CD4-positive, alpha-beta memory T cell (primary cell): ENCODE measurements around the gene HDAC4. TPM values are rescaled to one million over a fixed set of nuclear protein-coding genes. Genes with fewer than 3 reads are reported as not detected.

Experiments used
- CTCF ChIA-PET: fragments of 350-600 bp; sonication (Branson Sonifier 250); formaldehyde crosslinking; loops from one replicate; lab custom pipeline; 2021; ENCODE audit warnings: inconsistent platforms; ENCODE audit not compliant: partially characterized antibody; lab: Charles Lee
- POLR2A ChIA-PET: fragments of 350-600 bp; sonication (Branson Sonifier 250); formaldehyde crosslinking; loops from one replicate; lab custom pipeline; 2021; ENCODE audit not compliant: partially characterized antibody; lab: Charles Lee
- DNase-seq, 5 donors: peaks; one replicate each; pipeline versions ENCODE4 v3.0.0 to v3.0.0-alpha.2; 2020 to 2022; ENCODE audit warnings: mixed read lengths in 1 of 5
- H3K27ac ChIP-seq: one replicate; pipeline ENCODE4 v1.7.0; 2013; ENCODE audit warnings: low read depth, low read length
- H3K27me3 ChIP-seq: 2 replicates; pipeline ENCODE4 v1.7.0; 2013; ENCODE audit warnings: mild to moderate bottlenecking, low read length, moderate library complexity; ENCODE audit not compliant: insufficient read depth
- H3K36me3 ChIP-seq: 2 replicates; pipeline ENCODE4 v1.7.0; 2013; ENCODE audit warnings: mild to moderate bottlenecking, low read length, moderate library complexity; ENCODE audit not compliant: insufficient read depth
- H3K4me1 ChIP-seq: 2 replicates; pipeline ENCODE4 v1.7.0; 2013; ENCODE audit warnings: mild to moderate bottlenecking, low read length, moderate library complexity; ENCODE audit not compliant: insufficient read depth
- H3K4me3 ChIP-seq, 2 donors: one replicate each; pipeline ENCODE4 v1.7.0; 2013; ENCODE audit warnings: low read length in 2 of 2, mild to moderate bottlenecking in 1 of 2
- H3K9me3 ChIP-seq, 2 donors: one replicate each; pipeline ENCODE4 v1.7.0; 2013; ENCODE audit warnings: low read length in 2 of 2, control low read depth in 1 of 2; ENCODE audit not compliant: control insufficient read depth in 1 of 2
- H3K27ac Mint-ChIP-seq, 7 donors: one replicate each; pipeline ENCODE4 v1.8.0; 2020 to 2021; ENCODE audit warnings: mixed read lengths in 7 of 7, mild to moderate bottlenecking in 6 of 7, inconsistent platforms in 3 of 7, moderate library complexity in 3 of 7
- H3K27me3 Mint-ChIP-seq, 2 donors: one replicate each; pipeline ENCODE4 v1.8.0; 2020 to 2021; ENCODE audit warnings: mixed read lengths in 2 of 2
- H3K36me3 Mint-ChIP-seq, 2 donors: one replicate each; pipeline ENCODE4 v1.8.0; 2020 to 2021; ENCODE audit warnings: mixed read lengths in 2 of 2, inconsistent platforms in 1 of 2, mild to moderate bottlenecking in 1 of 2
- H3K4me1 Mint-ChIP-seq, 4 donors: one replicate each; pipeline ENCODE4 v1.8.0; 2020 to 2021; ENCODE audit warnings: mixed read lengths in 4 of 4, mild to moderate bottlenecking in 1 of 4
- H3K4me3 Mint-ChIP-seq, 8 donors: one replicate each; pipeline ENCODE4 v1.8.0; 2020 to 2021; ENCODE audit warnings: mixed read lengths in 8 of 8, mild to moderate bottlenecking in 7 of 8, moderate library complexity in 6 of 8, inconsistent platforms in 3 of 8
- H3K9me3 Mint-ChIP-seq, 8 donors: one replicate each; pipeline ENCODE4 v1.8.0; 2020 to 2021; ENCODE audit warnings: mixed read lengths in 8 of 8, mild to moderate bottlenecking in 5 of 8, inconsistent platforms in 3 of 8, moderate library complexity in 1 of 8
- intact Hi-C: fragments of 100-400 bp; cut with micrococcal nuclease; formaldehyde crosslinking; loops from one replicate; pipeline ENCODE4 v1.15.1; 2023
- polyA plus RNA-seq, 2 donors: library from polyadenylated mRNA; unstranded; fragments of 300-500 nt; fragmentation: Illumina TruSeq; gene quantifications; one replicate each; pipeline ENCODE4 v1.2.3, GENCODE V29; 2021
- total RNA-seq, 2 experiments: library from RNA; stranded (reverse); gene quantifications; one replicate each; pipeline ENCODE4 v1.2.3, GENCODE V29; 2021

The HDAC4 gene
- total and polyA plus RNA-seq, 4 experiments from 2014 or later: 1.4 to 59.7 (median 30.4) TPM

DNA sequence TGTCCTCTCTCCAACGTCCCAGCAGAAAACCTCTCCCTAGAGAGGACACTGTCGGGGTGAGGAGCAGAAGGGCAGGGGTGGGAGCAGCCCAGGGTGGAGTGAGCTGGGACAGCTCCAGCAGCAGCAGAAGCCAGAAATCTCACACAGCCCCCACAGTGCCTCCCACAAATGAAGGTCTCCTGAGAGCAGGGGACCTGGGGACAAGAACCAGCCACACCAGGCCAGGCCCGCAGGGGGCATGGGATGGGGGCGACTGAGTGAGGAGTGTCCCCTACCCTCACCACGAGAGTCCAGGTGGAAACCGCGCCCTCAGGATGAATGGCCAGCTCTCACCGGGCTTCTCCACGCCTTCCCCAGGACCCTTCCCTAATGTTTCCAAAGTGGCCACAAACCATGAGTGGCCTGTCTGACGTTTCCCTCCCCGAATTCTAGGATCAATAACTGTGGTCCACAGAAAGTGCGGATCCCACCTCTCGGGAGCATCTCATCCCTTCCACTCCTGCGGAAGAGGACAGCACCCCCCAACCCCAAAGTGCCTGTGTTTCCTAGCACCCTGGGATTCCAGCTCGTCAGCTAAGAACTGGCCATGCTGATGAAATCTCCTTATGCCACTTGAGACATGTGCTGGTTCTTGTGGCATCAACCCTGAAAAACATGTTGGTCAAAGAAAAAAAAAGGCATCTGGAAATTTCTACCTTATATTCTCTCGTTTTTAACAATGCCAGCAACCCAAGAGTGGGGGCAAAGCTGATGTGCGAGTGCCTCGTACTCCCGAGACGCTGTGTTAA lies 121.1 kb downstream of the HDAC4 start:
- ChIA-PET POLR2A (interaction anchor here (1.9 kb wide), 1 partner anchor 9 kb away, joined by 6 read pairs; no protein-coding TSS in a partner anchor), CTCF (no interaction called here)
- intact Hi-C loops: no loop called here
- no peak for DNase-seq
- Histone ChIP-seq H3K4me1 (peaks cover 23% of the 10 kb centered on the region), H3K27me3 (no peaks in the 10 kb centered on the region), H3K9me3 (no peaks in the 10 kb centered on the region), H3K27ac (no peak overlapping the region), H3K4me3 (no peak overlapping the region), H3K36me3 (no peaks in the 10 kb centered on the region)
- no peak overlapping the region for H3K4me3 Mint-ChIP-seq
- H3K9me3 Mint-ChIP-seq: peaks cover 0 to under 1% (median 0%) of the 10 kb centered on the region in 8 donors
- peak overlapping the region in 6 of 7 donors; percentile 25 to 82 (median 78) for H3K27ac Mint-ChIP-seq
- H3K4me1 Mint-ChIP-seq: peaks cover 12 to 32% (median 16%) of the 10 kb centered on the region in 4 donors
- H3K36me3 Mint-ChIP-seq: no peaks in the 10 kb centered on the region
- H3K27me3 Mint-ChIP-seq: no peaks in the 10 kb centered on the region

DNA sequence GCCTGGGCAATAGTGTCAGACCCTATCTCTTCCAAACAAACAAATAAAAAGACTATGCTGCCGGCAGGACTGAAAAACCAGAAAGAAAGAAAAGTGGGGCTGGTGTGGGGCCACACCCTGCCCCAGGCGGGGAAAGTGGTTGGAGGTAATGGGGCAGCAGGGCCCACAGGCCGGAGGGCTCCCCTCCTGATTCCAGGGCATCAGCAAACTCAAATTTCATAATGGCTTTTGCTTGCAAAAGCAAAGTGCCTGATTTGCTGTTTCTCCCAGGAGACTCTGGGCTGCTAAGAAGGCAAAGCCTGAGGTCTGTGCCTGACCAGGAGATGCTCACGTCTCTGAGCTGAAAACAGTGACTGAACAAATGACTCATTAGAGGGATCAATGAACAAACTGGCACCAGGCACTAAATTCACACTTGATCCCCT lies 121.9 kb downstream of the HDAC4 start:
- H3K36me3 Mint-ChIP-seq: no peaks in the 10 kb centered on the region
- intact Hi-C loops: no loop called here
- H3K27ac ChIP-seq: no peak overlapping the region

DNA sequence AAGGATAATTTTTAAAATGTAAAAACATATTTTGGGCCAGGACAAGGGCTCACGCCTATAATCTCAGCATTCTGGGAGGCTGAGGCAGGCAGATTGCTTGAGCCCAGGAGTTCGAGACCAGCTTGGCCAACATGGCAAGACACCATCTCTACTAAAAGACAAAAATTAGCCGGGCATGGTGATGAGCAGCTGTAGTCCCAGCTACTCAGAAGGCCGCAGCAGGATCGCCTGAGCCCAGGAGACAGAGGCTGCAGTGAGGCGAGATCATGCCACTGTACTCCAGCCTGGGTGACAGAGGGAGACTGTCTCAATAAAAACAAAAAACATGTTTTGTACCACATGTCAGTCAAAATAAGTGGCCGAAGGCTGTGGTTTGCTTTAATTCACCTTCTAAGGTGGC lies 122.5 kb downstream of the HDAC4 start:
- H3K9me3 ChIP-seq: no peaks in the 10 kb centered on the region
- H3K27me3 Mint-ChIP-seq: no peaks in the 10 kb centered on the region
- no peaks in the 10 kb centered on the region for H3K36me3 Mint-ChIP-seq
- POLR2A ChIA-PET: interaction anchor here (1.9 kb wide), 1 partner anchor 10 kb away, joined by 6 read pairs; no protein-coding TSS in a partner anchor
- intact Hi-C loops: no loop called here
- no peaks in the 10 kb centered on the region for H3K27me3 ChIP-seq
- H3K27ac Mint-ChIP-seq: peak overlapping the region in 3 of 7 donors; percentile 23 to 77 (median 30)
- H3K36me3 ChIP-seq: no peaks in the 10 kb centered on the region
- H3K4me3 ChIP-seq: no peak overlapping the region
- no peak overlapping the region for H3K27ac ChIP-seq
- no peak overlapping the region for H3K4me3 Mint-ChIP-seq
- H3K4me1 ChIP-seq: peaks cover 28% of the 10 kb centered on the region
- peaks cover 21 to 44% (median 27%) of the 10 kb centered on the region in 4 donors for H3K4me1 Mint-ChIP-seq
- DNase-seq: no peak
- H3K9me3 Mint-ChIP-seq: peaks cover 0 to 1% (median 0%) of the 10 kb centered on the region in 8 donors
- CTCF ChIA-PET: interaction anchor here (0.8 kb wide), 1 partner anchor 11 kb away, joined by 3 read pairs; no protein-coding TSS in a partner anchor

More for the DNA sequence above, 121.9 kb downstream of the HDAC4 start:
- Mint-ChIP-seq H3K4me1 (peaks cover 17 to 38% (median 22%) of the 10 kb centered on the region in 4 donors), H3K27me3 (no peaks in the 10 kb centered on the region), H3K9me3 (peaks cover 0 to 1% (median 0%) of the 10 kb centered on the region in 8 donors), H3K4me3 (no peak overlapping the region), H3K27ac (peak overlapping the region; percentile 25 to 82 (median 77))
- Histone ChIP-seq H3K27me3 (no peaks in the 10 kb centered on the region), H3K4me3 (no peak overlapping the region), H3K9me3 (no peaks in the 10 kb centered on the region), H3K4me1 (peaks cover 23% of the 10 kb centered on the region), H3K36me3 (no peaks in the 10 kb centered on the region)
- POLR2A ChIA-PET: interaction anchor here (1.9 kb wide), 1 partner anchor 10 kb away, joined by 6 read pairs; no protein-coding TSS in a partner anchor
- CTCF ChIA-PET: interaction anchor here (0.8 kb wide), 1 partner anchor 11 kb away, joined by 3 read pairs; no protein-coding TSS in a partner anchor
- DNase-seq: no peak

DNA sequence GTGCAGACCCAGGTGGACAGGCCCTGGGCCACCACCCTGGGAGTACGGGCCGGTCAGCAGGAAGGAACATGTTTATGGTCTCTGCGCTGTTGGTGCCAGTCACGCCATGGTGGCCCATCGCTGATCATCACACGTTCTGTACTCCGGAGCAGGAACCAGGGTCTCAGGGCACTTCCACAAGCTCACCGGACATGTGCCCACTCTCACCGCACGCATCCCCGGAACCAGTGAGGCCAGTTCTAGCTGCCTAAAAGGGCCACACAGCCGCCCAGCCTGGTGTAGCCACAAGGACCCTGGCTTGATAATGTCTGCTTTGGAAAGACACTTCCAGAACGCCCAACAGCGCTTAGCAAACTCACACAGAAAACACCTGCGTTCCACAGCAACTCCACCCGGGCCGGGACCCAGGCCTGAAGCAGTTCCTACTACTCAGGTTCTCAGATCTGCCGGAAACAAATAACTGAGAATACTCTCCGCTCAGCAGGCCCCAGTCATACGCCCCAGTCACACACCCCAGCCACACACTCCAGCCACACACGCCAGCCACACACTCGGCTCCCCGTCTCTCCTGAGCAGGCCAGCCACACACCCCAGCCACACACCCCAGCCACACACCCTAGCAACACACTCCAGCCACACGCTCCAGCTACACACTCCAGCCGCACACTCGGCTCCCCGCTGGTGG lies 123.3 kb downstream of the HDAC4 start:
- no peaks in the 10 kb centered on the region for H3K27me3 ChIP-seq
- Mint-ChIP-seq H3K4me1 (peaks cover 27 to 52% (median 34%) of the 10 kb centered on the region in 4 donors), H3K4me3 (peak overlapping the region in 2 of 8 donors; percentile 17 to 36), H3K27ac (peak overlapping the region in 6 of 7 donors; percentile 8 to 91 (median 76)), H3K36me3 (no peaks in the 10 kb centered on the region), H3K9me3 (peaks cover 0 to 1% (median 0%) of the 10 kb centered on the region in 8 donors), H3K27me3 (no peaks in the 10 kb centered on the region)
- no peak overlapping the region for H3K4me3 ChIP-seq
- H3K36me3 ChIP-seq: no peaks in the 10 kb centered on the region
- no peak overlapping the region for H3K27ac ChIP-seq
- intact Hi-C loops: no loop called here
- ChIA-PET CTCF (interaction anchor here (2.8 to 4.5 kb wide), 2 partner anchors 10 to 11 kb away, joined by 20 to 24 read pairs; no protein-coding TSS in a partner anchor), POLR2A (interaction anchor here (3.6 to 5.6 kb wide), 2 partner anchors 11 to 19 kb away, joined by 27 to 74 read pairs; no protein-coding TSS in a partner anchor)
- no peak for DNase-seq
- no peaks in the 10 kb centered on the region for H3K9me3 ChIP-seq
- H3K4me1 ChIP-seq: peaks cover 37% of the 10 kb centered on the region

DNA sequence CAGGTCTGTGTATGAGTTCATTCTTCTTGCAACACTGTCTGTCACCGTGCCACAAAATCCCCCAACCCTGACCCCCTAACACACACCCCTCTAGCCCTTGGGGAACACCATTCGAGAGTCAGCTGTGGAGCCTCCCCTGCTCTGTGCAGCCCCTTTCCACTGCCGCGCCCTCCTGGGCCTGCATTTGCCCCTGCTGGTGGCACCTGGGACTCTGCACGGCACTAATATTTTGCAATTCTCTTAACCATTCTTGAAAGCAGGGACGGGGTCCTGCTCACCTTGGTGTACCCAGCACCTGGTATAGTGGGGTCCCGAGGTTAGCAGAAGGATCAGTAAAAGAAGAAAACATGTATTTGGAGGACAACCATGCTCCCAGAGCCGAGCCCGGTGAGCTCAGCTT lies 124.0 kb downstream of the HDAC4 start:
- intact Hi-C loops: no loop called here
- Mint-ChIP-seq H3K27me3 (no peaks in the 10 kb centered on the region), H3K36me3 (no peaks in the 10 kb centered on the region), H3K4me3 (peak overlapping the region in 4 of 8 donors; percentile 17 to 46 (median 30)), H3K4me1 (peaks cover 27 to 56% (median 36%) of the 10 kb centered on the region in 4 donors), H3K27ac (peak overlapping the region in 6 of 7 donors; percentile 17 to 77 (median 54)), H3K9me3 (peaks cover 0 to 1% (median 0%) of the 10 kb centered on the region in 8 donors)
- Histone ChIP-seq H3K27ac (no peak overlapping the region), H3K4me3 (no peak overlapping the region), H3K4me1 (peaks cover 37% of the 10 kb centered on the region), H3K27me3 (no peaks in the 10 kb centered on the region), H3K9me3 (no peaks in the 10 kb centered on the region), H3K36me3 (no peaks in the 10 kb centered on the region)
- ChIA-PET CTCF (interaction anchor here (0.8 to 11.6 kb wide), 5 partner anchors 10 to 104 kb away, joined by 3 to 196 read pairs (median 20); no protein-coding TSS in a partner anchor), POLR2A (interaction anchor here (3.6 to 5.6 kb wide), 2 partner anchors 10 to 20 kb away, joined by 27 to 74 read pairs; no protein-coding TSS in a partner anchor)
- DNase-seq: no peak

DNA sequence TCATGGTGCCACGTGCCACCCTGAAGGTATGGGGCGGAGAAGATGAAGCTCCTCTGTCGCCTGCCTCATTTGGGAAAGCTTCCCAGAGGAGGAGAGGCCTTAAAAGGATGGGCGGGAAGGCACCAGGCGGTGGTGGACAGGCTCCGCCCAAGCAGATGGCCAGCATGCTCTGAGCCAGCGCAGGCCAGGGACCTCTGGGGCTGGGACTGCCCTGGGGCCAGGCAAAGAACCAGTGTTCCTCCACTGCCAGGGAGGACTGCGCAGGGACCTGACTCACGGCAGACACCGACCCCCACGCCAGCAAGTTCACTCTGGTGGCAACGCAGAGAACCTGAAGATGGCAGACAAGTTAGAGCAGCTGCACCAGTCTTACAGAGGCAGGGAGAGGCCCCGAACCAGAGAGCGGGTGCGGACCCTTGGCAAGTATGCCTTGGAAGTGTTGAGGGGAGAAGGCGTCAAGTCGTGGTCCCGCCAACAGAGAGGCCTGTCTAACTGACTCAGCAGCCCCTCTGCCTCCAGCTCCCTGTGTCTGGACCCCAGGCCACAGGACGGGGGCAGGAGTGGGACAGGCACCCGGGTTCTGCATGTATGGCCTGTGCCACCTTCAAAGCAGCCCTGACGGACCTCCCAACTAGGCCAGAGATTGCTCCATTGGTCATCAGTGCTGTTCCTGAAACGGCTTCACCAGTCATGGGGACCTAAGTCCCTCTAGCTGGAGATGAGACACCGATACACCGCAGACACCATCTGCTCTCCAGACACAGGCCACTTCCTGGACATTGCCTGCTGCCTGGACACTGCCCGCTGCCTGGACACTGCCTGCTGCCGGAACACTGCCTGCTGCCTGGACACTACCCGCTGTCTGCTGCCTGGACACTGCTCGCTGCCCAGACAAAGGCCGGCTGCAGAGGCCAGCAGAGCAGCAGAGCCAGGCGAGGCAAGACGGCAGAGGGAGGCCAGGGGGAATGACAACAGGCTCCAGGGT lies 124.7 kb downstream of the HDAC4 start:
- Mint-ChIP-seq H3K4me1 (peaks cover 27 to 60% (median 36%) of the 10 kb centered on the region in 4 donors), H3K4me3 (peak overlapping the region in 6 of 8 donors; percentile 86 to 94 (median 92)), H3K27me3 (no peaks in the 10 kb centered on the region), H3K36me3 (peaks cover 0 to 3% of the 10 kb centered on the region in 2 donors), H3K9me3 (peaks cover 0 to 1% (median 0%) of the 10 kb centered on the region in 8 donors), H3K27ac (peak overlapping the region; percentile 77 to 99 (median 96))
- intact Hi-C loops: loop anchor here (1.0 to 2.0 kb wide), 6 partner anchors 9 to 93 kb away; no protein-coding TSS in a partner anchor
- POLR2A ChIA-PET: interaction anchor here (1.0 to 5.6 kb wide), 11 partner anchors 8 to 125 kb away, joined by 3 to 74 read pairs (median 10); partner anchors contain the start of gene HDAC4
- Histone ChIP-seq H3K4me1 (peaks cover 37% of the 10 kb centered on the region), H3K9me3 (no peaks in the 10 kb centered on the region), H3K27ac (peak overlapping the region; percentile 75), H3K27me3 (no peaks in the 10 kb centered on the region), H3K36me3 (no peaks in the 10 kb centered on the region), H3K4me3 (peak overlapping the region; percentile 49 to 61)
- peak in 1 of 5 donors; percentile 43 for DNase-seq
- CTCF ChIA-PET: interaction anchor here (0.8 to 11.6 kb wide), 7 partner anchors 9 to 104 kb away, joined by 3 to 196 read pairs (median 8); no protein-coding TSS in a partner anchor
